Activated effector memory CD4-positive, alpha-beta T cell treated with Interleukin-2 at 50 U/mL for 16 hours (primary cell): ENCODE data around the gene SLFN13.
A peak's percentile ranks its signal among the peaks of the same experiment; 100 is the strongest.
"Not testable (repeated sequence)": the region's sequence is repeated elsewhere in the genome, so short reads cannot be mapped to it uniquely, and the experiment has no call there.

ENCODE experiments used
- DNase-seq: peaks from one replicate; pipeline ENCODE4 v3.0.0-alpha.2; 2020

Gene SLFN13, protein sequence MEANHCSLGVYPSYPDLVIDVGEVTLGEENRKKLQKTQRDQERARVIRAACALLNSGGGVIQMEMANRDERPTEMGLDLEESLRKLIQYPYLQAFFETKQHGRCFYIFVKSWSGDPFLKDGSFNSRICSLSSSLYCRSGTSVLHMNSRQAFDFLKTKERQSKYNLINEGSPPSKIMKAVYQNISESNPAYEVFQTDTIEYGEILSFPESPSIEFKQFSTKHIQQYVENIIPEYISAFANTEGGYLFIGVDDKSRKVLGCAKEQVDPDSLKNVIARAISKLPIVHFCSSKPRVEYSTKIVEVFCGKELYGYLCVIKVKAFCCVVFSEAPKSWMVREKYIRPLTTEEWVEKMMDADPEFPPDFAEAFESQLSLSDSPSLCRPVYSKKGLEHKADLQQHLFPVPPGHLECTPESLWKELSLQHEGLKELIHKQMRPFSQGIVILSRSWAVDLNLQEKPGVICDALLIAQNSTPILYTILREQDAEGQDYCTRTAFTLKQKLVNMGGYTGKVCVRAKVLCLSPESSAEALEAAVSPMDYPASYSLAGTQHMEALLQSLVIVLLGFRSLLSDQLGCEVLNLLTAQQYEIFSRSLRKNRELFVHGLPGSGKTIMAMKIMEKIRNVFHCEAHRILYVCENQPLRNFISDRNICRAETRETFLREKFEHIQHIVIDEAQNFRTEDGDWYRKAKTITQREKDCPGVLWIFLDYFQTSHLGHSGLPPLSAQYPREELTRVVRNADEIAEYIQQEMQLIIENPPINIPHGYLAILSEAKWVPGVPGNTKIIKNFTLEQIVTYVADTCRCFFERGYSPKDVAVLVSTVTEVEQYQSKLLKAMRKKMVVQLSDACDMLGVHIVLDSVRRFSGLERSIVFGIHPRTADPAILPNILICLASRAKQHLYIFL

DNA sequence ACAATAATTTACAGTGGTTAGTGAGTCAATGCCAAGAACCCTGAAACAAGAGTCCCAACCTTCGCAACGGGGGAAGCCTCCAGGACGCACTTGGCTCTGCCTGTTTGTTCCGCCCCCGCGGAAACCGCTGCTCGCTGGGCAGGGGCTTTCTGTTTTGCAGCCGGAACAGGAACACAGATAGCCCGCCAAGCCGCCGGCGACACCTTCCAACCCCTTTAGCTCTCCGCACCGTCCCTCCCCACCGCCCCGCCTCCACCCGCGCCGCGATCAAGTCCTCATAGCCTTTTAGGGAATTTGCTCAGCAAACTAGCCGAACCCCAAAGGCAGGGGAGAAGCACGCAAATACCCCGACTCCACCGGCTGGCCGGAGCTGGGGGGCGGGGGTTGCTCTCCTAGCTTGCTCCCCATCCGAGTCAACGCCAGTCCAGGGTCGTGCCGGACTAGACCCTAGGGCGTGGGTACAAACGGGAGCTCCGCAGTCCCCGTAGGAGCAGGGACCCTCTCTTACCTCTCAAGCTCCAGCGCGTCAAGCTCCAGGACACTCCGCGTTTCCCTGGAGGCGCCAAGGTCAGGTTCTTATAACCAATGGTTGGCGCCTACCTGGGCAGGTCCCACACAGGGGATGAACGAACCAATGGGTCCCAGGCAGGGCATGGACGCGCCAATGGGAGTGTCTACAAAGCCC, at the start of gene SLFN13:
Gene SLFN13, minus strand, starts transcription at position 553 of the 685 bp plus-strand sequence. CDS start 3,086 bp downstream, outside the sequence.
- peak; percentile 69 for DNase-seq

DNA sequence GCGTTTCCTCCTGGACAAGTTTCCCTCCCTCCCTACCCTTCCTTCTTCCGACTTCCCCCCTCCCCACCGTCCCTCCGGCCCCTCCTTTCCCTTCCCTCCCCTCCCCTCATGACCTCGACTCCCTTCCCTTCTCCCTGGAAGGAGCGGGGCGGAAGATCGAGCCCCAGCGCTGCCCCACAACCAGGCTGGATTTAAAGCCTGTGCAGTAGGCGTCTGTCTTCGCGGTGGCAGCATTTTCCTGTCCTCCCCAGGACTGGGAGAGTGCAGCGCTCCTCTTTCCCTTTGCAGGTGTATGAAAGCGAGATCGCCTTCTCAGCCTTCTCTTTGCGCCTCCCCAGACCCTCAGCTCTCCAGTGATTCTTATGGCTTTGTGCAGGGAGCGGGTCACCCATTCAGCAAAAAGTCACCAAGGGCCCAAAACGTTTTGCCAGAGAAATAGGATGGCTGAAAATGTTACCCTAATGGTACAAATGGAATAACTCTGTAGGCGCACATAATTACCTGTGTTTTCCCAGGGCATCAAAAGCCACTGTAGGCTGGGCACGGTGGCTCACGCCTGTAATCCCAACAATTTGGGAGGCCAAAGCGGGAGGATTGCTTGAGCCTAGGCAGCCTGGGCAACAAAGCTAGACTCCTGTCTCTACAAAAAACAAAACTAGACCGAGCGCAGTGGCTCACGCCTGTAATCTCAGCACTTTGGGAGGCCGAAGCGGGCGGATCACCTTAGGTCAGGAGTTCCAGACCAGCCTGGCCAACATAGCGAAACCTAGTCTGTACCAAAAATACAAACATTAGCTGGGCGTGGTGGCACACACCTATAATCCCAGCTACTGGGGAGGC, 48.1 kb upstream of the SLFN13 start:
- no peak for DNase-seq

DNA sequence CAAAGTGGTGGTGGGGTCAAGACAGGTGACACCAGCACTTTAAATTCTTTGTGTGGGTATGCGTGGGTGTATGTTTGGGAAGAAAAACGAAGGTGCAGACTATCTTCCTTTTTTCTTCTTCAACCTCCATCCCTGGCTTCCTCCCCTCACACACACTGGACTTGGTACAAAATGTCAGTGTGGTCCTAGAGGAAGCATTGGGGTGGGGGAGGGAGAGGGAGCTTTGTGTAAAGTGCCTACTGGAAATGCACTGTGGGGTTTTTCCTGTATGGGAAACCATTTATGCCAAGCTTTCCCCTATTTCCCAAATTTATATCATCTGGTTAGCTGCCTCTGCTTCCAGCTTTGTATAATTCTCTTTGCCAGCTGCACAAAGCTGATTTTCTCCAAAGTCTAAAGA, 44.5 kb upstream of the SLFN13 start:
- DNase-seq, result no peak

DNA sequence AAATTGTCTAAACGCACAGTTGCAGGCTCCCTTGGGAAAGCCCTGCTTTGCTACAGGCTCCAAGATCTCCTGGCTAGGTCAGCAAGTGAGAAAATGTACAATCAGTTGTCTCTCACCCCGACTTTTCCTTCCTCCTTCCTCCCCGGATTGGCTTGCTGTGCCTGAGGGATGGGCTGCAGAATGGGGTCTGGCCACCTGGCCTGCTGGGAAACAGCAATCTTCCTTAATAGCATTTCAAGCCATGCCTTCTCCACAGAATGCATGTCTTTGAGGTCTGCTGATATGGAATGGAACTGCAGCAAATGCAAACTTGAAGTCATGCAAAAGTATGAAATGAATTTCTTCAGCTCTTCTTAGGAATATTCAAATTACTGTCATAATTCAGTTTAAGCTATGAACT, 42.9 kb upstream of the SLFN13 start:
- DNase-seq, result no peak

DNA sequence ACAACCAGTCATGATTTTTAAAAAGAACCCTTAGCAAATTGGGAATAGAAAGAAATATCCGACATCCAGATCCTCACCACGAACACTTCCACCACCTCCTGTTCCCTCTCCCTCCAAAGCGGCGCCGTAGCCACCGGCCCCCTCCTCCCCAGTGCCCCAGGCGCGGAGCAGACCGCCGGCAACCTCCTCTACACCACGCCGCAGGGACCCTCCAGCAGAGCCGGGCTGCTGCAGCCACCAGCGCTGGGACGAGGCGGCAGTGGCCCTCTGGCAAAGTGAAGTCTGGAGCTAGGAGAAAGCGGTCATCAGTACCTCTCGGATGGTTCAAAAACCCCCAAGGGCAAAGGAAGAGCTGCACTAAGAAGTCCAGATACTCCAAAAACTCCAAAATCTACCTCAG, 41.4 kb upstream of the SLFN13 start:
- no peak for DNase-seq

DNA sequence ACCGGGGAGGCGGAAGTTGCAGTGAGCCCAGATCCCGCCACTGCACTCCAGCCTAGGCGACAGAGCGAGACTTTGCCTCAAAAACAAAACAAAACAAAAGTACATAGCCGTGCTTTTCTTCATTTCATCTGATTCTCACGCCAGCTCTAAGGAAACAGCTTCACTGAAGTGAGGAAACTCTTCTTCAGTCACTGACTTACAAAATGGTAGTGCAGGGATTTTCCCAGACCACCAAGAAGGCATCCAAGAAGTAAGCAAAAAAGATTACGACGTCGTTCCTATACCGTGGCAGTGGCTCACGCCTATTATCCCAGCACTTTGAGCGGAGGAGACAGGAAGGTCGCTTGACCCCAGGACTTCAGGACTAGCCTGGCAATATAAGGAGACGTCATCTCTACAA, 40.4 kb upstream of the SLFN13 start:
- DNase-seq, result no peak

DNA sequence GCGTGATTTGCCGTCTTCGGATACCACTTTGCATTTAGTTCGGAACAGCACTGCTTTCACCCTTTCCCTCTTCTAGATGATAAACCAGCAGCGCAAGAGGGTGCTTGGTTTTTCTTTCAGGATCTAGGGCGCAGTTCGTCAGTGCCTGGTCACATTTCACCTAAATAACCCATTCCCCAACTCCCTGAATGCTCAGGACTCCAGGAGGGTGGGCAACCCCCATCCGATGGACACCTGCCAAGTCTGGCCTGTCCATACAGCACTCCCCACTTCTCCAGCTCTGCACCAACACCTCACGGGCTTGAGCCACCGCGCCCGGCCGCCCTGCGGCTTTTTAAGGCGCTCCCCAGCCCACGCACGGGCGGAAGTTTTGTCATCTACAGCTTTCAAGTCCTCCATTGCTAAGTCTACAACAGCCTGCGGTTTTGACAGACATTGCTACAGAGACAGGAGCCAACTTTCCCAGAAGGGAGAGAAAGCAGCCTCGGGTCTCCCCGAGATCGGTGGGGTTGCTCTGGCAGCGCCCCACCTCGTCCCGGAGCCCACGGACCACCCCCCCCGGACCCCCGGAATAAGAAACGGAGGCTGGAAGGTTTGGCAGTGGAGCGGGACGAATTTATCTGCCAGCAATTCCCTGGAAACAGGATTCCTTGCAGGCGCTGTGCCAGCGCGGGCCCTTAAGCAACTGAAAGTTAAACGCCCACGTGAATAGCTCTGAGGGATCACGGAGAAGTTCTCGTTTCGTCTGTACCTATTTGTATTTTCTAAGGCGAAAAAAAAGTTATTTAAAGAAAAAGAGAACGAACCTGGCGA, 38.6 kb upstream of the SLFN13 start:
- peak; percentile 57 for DNase-seq

DNA sequence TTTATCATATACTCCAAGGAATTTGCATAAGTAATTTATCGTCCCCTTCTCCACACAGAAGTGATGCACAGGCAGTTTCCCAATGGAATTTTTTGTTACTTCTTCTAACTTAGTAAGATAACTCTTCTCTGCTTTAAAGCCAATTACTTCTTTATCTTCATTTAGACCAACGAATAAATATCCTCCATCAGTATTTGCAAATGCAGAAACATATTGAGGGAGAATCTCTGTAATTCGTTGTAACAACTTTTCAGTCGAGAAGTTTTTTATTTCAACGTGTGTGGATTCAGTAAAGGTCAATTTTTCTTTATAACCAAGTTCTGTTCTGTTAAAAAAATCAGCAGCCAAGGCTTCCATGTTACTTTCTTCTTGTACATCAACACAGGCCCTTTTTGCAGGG, 30.7 kb upstream of the SLFN13 start:
- no peak for DNase-seq

DNA sequence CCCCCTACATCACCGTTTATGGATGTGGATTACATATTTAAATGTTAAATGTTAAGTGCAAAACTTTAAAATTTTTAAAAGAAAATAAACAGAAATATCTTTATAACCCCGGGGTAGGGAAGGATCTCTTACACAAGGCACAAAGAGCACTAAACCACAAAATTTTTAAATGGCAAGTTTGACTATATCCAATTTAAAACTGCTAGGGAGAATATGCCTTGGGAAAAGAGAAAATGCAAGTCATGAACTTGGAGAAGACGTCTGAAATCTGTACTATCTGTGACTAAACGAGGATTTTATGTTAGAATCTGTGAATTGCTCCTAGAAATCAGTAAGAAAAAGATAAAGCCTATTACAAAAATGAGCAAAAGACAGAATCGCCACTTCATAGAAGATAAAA, 28.7 kb upstream of the SLFN13 start:
- no peak for DNase-seq

DNA sequence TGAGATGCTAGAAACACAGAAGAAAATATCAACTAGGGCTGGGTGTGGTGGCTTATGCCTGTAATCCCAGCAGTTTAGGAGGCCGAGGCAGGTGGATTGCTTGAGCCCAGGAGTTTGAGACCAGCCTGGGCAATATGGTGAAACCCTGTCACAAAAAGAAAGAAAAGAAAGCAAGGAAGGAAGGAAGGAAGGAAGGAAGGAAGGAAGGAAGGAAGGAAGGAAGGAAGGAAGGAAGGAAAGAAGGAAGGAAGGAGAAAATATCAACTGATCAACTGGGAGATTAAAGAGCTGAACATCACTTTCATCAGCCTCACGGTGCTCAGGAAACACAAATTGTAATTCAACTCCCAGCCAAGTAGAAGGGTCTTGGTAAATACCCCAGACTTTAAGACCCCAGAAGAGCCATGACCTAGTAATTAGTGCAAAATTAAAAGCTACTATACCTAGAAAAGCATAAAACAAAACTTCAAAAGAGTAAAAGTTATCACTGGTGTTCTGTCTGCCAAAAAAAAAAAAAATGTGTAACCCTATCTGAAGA, 27.8 kb upstream of the SLFN13 start:
- DNase-seq, result no peak

DNA sequence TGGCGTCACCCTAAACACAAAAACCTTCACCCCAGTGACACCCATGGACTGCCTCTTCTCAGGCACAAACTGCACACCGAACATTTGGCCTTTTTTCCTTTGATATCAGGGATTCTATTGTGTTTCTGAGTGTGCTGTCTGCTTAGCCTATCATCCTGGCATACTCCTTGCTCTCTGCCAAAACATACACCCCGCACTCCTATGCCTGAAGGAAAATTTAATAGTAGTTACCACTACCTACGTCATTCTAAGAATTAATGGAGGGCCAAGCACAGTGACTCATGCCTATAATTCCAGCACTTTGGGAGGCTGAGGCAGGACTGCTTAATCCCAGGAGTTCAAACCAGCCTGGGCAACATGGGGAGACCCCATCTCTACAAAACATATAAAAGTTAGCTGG, 19.9 kb upstream of the SLFN13 start:
- DNase-seq, result no peak

DNA sequence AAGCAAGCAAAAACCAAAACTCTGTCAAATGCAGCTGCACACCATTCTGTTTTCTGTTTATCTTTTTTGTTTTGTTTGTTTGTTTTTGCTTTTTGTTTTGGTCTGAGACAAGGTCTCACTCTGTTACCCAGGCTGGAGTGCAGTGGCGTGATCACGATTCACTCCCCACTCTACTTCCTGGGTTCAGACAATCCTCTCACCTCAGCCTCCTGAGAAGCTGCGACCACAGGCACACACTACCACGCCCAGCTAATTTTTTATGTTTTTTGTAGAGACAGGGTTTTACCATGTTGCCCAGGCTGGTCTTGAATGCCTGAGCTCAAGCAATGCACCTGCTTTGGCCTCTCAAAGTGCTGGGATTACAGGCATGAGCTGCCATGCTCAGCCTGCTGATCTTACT, 19.3 kb upstream of the SLFN13 start:
- peak; percentile 25 for DNase-seq

DNA sequence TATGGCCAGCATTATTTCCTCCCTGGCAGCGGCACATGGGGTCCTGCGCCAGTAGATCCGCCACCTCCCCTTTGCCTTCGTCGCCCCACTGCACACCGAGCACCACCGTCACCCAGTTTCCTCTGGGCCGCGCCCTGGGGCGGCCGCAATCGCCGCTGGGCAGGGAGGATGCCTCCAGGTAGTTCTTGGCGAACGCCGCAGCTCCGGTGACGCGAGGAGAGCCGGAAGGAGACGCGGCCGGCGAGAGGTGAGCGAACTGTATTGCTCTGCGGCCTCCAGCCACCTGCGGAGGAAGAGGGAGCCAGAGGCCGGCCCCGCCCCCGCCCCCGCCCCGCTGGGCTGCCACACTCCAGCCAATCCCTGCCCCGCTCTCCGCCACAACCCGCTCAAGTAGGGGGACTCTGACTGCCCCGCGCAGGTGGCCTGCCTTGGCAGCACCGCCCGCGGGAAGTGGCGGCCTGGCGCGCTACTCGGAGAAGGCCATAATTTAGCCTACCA, 11.8 kb upstream of the SLFN13 start:
- peak; percentile 46 for DNase-seq

DNA sequence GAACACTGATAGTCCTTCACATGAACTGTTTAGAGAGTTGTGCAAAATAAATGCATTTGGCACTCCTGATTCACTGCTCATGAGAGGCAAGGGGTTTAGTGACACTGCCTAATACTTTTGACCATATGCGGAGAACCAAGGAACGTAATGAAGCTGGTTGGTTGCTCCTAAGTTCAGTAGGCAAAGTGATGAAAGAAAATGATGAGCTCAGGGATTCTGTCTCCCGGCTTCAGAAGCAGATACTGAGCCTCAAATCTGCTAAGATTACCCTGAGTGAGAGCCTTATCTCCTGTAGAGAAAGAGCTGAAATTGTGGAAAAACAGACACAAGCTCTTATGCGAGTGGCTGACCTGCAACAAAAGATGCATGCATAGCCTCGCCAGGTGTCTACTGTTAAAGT, 5.5 kb upstream of the SLFN13 start:
- DNase-seq, result not testable (repeated sequence)

DNA sequence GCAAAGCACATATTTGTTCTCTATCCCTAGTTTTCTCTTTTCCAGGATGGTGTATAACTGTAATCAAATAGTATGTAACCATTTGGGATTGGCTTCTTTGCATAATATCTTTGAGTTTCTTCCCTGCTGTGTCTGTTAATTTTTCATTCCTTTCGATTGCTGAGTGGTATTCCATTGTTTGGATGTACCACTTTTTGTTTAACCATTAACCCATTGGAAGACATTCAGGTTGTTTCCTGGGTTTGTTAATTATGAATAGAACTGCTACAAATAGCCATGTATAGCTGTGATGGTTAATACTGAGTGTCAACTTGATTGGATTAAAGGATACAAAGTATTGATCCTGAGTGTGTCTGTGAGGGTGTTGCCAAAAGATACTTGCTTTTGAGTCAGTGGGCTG, 4.6 kb upstream of the SLFN13 start:
- no peak for DNase-seq

DNA sequence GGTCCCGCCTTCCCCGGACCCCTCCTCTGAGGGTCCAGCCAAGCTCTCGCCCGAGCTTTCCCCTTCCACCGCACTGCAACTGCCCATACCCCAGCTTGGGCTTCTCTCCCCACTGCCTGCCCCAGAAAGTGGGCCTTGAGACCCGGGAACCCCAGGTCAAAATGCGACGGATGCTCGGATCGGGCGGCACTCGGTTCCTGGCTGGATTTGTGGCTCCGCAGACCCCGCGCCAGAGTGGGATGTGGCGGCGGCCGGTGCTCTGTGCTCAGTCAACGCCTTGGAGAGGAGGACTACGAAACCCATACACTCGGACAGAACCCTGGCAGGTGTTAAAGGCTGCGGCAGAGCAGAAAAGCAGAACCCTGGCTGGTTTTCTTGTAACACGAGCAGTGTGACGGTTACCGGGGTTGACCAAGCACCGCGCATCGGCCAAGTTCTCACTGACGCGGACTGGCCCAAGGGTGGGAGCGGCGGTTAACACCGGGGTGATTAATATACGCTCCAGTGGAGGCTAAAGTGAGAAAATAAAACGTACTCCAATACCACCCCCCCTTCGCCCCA, 885 bp upstream of the SLFN13 start:
- no peak for DNase-seq

DNA sequence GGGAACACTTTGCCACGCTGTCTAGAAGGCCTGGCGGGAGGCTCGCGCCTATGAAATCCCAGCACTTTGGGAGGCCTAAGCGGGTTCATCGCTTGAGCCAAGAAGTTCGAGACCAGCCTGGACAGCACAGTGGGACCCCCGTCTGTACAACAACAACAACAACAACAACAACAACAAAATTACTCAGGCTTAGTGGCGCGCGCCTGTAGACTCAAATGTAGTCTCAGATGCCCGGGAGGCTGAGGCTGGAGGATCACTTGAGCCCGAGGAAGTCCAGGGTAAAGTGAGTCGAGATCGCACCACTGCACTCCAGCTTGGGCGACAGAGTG, 297 bp upstream of the SLFN13 start:
- no peak for DNase-seq

DNA sequence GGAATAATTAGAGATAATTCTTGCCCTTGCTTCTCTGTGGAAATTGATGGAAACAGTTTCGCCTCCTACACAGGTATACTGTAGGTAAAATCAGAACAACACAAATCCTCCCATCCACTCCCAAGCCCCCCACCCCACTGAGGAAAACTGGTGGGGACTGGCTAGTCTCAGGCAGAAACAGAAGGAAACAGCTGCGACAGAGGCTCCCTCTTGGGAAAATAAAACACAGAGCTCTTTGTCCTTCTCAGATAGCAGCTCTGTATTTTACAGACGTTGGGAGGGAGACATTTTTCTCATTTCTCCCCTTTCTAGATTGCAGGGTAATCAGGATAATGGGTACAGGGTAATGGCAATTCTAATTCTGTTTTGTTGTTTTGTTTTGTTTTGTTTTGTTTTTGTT, 1.1 kb downstream of the SLFN13 start:
- no peak for DNase-seq

DNA sequence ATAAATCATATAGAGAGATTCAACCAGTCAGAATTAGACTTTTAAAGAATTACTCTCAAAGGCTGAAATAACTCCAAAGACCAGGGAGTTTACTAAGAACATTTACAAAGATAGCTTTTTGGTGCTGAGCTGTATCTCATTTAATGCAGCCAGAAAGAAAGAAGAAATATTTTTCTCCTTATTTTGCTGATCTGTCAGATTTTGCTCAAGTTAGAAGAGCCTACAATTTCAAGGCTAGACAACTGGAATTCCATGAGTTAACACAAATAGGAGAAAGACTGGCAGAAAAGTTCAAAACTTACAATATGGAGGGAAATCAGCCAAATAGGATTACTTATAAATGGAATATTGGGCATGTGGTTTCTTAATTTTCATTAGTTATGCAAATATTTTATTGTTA, 10.1 kb downstream of the SLFN13 start:
- no peak for DNase-seq

DNA sequence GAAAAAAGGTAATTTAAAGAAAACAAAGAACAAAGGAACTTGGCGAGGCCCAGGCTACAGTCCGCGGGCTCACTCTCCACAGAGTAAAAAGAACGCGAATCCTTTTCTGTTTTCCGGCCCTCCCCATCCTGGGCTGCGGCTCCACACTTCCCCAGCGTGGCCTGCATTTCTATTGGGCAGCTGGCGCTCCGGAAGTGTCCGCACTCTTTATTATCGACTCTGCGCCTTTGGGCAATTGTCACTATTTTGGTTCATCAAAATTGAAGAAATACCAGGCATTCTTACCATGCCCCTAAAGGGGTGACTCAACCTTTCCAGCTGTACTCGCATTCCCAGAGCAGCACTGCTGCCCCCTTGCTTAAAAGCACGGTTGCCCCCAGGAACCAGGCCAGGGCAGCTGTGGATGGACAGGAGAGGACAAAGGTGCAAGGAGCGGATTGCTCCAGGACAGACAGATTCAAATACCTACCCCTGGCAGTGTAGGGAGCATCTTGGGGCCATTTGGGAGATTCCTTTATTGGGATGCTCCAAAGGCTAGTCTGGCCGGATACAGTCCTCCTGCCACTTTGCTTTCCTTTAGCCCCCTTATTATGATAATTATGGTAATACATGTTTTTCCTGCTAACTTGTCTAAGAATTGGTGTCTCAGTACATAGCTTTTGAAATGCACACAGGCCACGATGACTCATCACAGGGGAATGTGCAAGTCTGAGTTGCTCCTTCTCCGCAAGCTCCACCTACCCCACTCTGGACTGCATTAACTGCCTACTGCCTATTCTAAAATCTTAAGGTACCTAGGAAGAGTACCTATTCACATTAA, 15.3 kb downstream of the SLFN13 start:
- DNase-seq, result peak; percentile 32
